Mammary epithelial cell (primary cell): ENCODE data around the gene AMACR.

Experiments used
- EZH2 ChIP-seq: IDR thresholded peaks from 2 replicates; pipeline ENCODE4 v1.6.1; 2012; ENCODE audit warnings: low read length, inconsistent platforms, borderline replicate concordance
- TF ChIP-seq, protein P1 (sequence below), 2 donors: IDR thresholded peaks in 1 of 2; conservative IDR thresholded peaks in 1 of 2; 2 replicates each; pipeline ENCODE4 v1.5.1; 2011 to 2012; ENCODE audit warnings: inconsistent platforms in 2 of 2, low read length in 2 of 2, mild to moderate bottlenecking in 2 of 2, control low read depth in 1 of 2, low read depth in 1 of 2; ENCODE audit not compliant: insufficient read depth in 1 of 2; ENCODE audit errors: extremely low read depth in 1 of 2

GRCh38 chr5:33978306-33978705 is 29.5 kb downstream of the AMACR start:
- TF ChIP-seq, protein P1, sequence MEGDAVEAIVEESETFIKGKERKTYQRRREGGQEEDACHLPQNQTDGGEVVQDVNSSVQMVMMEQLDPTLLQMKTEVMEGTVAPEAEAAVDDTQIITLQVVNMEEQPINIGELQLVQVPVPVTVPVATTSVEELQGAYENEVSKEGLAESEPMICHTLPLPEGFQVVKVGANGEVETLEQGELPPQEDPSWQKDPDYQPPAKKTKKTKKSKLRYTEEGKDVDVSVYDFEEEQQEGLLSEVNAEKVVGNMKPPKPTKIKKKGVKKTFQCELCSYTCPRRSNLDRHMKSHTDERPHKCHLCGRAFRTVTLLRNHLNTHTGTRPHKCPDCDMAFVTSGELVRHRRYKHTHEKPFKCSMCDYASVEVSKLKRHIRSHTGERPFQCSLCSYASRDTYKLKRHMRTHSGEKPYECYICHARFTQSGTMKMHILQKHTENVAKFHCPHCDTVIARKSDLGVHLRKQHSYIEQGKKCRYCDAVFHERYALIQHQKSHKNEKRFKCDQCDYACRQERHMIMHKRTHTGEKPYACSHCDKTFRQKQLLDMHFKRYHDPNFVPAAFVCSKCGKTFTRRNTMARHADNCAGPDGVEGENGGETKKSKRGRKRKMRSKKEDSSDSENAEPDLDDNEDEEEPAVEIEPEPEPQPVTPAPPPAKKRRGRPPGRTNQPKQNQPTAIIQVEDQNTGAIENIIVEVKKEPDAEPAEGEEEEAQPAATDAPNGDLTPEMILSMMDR (conservative IDR thresholded peaks at IDR 0.05 in 1 of 2, IDR thresholded peaks at IDR 0.05 in 1 of 2; ENCODE audit: extremely low read depth in 1 of 2, insufficient read depth in 1 of 2, low read depth in 1 of 2, low read length in 2 of 2): no peak
- TF ChIP-seq EZH2: no peak
